RWPE1 (cell line): ENCODE data around the gene RNF223.

Experiments
- CTCF ChIA-PET: fragments of 350-600 bp; sonication (Branson Sonifier 250); formaldehyde crosslinking; extraction: SDS; loops from one replicate; lab custom pipeline; 2021; lab: Yijun Ruan, JAX
- POLR2A ChIA-PET: fragments of 400-600 bp; formaldehyde crosslinking; extraction: SDS; loops from one replicate; lab custom pipeline; 2020; ENCODE audit warnings: antibody characterized with exemption; ENCODE audit not compliant: low non-redundant PET; lab: Yijun Ruan, JAX
- DNase-seq: peaks from one replicate; pipeline ENCODE4 v3.0.0; 2012; ENCODE audit warnings: low spot score
- H3K27ac ChIP-seq: fragments of 450-650 bp; 2 replicates; pipeline ENCODE4 v1.5.1; 2017
- TF ChIP-seq, protein P1 (sequence below): fragments of 450-650 bp; conservative IDR thresholded peaks from 2 replicates; pipeline ENCODE4 v1.5.1; 2017; ENCODE audit warnings: low read depth, mild to moderate bottlenecking

The RNF223 gene

DNA sequence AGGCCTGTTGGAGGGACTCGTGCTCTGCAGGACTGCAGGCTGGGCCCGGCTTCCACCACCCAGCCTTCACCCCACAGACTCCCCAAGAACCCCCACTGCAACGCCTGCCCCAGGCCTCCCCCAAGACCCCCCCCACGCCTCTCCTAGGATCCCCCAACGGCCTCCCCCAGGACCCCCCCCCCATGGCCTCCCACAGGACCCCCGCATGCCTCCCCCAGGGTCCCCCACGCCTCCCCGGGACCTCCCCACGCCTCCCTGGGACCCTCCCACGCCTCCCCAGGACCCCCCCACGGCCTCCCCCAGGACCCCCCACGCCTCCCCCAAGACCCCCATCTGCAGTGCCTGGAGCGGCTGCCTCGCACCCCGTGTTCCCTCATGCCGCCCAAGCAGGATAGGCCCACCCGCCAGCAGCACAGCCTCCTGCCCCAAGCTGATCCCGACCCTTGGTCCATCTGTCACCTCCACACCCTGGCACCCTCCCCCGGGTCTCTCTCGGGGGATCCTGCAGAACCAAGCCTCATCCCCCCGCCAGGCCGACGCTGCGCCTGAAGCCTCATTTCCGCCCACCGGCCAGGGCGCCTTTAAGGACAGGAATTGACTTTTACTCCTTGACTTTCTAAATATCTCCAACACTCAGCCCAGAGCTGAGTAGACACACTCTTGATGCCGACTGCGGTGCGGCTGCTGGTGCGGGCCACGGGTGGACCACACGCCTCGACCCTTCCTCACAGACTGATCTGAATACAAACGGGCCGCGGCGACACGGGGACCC is 14.1 kb upstream of the RNF223 start:
- H3K27ac ChIP-seq = no peak overlapping the region
- ChIA-PET CTCF (no interaction called here), POLR2A (no interaction called here)
- TF ChIP-seq, protein P1, sequence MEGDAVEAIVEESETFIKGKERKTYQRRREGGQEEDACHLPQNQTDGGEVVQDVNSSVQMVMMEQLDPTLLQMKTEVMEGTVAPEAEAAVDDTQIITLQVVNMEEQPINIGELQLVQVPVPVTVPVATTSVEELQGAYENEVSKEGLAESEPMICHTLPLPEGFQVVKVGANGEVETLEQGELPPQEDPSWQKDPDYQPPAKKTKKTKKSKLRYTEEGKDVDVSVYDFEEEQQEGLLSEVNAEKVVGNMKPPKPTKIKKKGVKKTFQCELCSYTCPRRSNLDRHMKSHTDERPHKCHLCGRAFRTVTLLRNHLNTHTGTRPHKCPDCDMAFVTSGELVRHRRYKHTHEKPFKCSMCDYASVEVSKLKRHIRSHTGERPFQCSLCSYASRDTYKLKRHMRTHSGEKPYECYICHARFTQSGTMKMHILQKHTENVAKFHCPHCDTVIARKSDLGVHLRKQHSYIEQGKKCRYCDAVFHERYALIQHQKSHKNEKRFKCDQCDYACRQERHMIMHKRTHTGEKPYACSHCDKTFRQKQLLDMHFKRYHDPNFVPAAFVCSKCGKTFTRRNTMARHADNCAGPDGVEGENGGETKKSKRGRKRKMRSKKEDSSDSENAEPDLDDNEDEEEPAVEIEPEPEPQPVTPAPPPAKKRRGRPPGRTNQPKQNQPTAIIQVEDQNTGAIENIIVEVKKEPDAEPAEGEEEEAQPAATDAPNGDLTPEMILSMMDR = no peak
- no peak for DNase-seq

GRCh38 chr1:1087351-1088028 is 13.4 kb upstream of the RNF223 start:
- no peak overlapping the region for H3K27ac ChIP-seq
- DNase-seq = no peak
- ChIA-PET CTCF (no interaction called here), POLR2A (no interaction called here)
- TF ChIP-seq, protein P1 = no peak

DNA sequence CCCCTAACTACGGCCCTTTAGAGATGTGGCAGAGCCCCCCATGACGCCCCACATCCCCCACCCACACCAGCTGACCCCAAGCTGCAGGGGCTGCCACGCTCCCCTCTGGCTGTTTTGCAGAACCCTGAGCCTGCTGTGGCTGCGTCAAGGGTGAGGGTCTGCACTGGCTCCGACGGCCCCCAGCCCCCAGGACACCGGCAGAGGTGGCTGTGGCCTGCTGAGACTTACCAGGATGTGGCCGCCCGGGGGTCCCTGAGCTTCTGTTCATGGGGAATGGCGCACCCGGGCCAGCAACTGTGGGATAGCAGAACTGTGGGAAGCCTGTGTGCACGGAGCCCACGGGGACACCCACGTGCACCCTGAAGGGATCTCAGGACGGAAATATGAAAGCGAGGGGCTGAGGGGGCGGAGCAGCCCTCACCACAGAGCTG is 12.8 kb upstream of the RNF223 start:
- TF ChIP-seq, protein P1 = no peak
- POLR2A ChIA-PET = no interaction called here
- CTCF ChIA-PET = no interaction called here
- no peak overlapping the region for H3K27ac ChIP-seq
- DNase-seq = no peak

DNA sequence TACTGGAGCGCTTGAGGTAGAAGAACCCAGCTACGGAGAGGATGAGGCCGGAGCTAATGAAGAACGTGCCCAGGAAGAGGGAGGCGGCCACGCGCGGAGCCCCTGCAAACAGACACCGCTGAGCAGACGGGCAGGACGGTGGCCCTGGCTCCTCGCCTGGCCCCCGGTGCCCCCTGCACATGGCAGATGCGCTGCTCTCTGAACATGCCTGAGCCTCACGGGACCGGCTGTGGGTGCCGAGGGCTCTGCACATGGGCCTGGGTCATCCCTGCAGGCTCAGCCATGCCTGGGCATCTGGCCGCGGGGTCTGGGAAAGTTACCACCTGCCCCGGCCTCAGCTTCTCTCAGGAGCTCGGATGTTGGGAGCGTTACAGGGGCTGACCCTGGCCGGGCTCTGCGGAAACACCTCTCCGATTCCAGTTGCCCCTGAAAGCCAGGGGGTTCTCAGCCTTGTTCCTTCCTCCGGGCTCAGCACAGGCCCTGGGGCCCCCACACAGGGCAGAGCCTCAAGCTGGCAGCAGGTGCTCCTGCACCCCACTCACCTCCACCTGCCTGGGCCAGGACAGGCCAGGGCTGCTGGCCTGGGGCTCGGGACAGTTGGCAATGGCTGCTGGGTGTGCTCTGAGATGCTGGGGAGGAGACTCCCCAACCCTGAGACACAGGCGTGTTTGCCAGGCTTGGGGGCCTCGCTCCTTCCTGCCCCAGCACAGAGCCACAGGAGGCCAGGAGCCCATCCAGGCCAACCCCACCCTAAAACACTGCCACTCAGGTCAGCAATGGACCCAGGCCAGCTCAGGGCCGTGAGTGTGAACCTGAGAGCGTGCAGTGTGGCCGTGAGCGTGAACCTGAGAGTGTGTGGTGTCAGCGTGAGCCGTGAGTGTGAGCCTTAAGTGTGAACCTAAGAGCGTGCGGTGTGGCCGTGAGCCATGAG is 12.1 kb upstream of the RNF223 start:
- DNase-seq = no peak
- ChIA-PET CTCF (no interaction called here), POLR2A (no interaction called here)
- H3K27ac ChIP-seq = peak overlapping the region; percentile 12; the same call in 1 of the 2 replicates
- TF ChIP-seq, protein P1 = no peak

DNA sequence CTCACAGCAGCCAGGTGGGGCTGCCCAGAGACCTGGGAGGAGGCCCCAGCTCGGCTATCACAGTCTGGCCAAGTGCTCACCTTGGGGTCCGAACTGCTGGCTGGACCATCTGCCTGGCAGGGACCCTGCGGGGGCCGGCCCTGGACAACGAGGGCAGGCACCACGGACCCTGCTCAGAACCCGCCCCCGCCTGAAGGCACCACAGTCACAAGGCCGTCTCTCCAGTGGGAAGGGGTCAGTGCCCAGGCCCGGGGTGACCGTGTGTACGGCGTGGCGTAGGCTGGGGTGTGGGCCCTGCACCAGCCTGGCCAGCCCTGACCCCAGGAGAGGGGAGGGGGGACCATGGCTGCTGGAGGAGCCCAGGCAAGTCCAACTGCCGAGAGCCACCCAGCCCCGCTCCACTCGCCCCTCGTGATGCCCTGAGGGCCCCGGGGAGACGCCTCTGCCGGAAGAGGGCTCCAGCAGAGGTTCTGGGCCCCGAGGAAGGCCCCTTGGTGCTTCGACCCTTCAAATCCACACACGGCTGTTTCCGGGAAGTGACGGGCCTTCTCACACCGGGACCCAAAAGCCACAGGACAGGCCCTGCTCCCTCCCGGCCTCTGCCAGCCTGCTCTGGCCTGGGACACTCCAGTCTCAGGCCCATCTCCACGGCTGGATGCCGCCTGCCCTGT is 11.2 kb upstream of the RNF223 start:
- H3K27ac ChIP-seq = peak overlapping the region; percentile 12; the same call in 1 of the 2 replicates
- DNase-seq = no peak
- TF ChIP-seq, protein P1 = no peak
- ChIA-PET CTCF (no interaction called here), POLR2A (no interaction called here)
